GM21526 (cell line): ENCODE measurements around the gene DNAH8.
"Not testable (repeated sequence)": the region's sequence is repeated elsewhere in the genome, so short reads cannot be mapped to it uniquely, and the experiment has no call there.

ENCODE experiments used
- ATAC-seq: cut with Tn5 transposase; IDR thresholded peaks from one replicate; pipeline ENCODE4 v1.9.1; 2021; ENCODE audit warnings: moderate library complexity; ENCODE audit not compliant: unreplicated experiment, low FRiP score

The DNAH8 gene

GRCh38 chr6:38827024-38827423 lies 111.9 kb downstream of the DNAH8 start:
- no peak for ATAC-seq

GRCh38 chr6:38831865-38832264 lies 116.8 kb downstream of the DNAH8 start:
- no peak for ATAC-seq

- ATAC-seq, result no peak
Observed at GRCh38 chr6:38833320-38833719, 118.2 kb downstream of the DNAH8 start.

GRCh38 chr6:38836585-38836984 lies 121.5 kb downstream of the DNAH8 start:
- ATAC-seq, result no peak

DNA sequence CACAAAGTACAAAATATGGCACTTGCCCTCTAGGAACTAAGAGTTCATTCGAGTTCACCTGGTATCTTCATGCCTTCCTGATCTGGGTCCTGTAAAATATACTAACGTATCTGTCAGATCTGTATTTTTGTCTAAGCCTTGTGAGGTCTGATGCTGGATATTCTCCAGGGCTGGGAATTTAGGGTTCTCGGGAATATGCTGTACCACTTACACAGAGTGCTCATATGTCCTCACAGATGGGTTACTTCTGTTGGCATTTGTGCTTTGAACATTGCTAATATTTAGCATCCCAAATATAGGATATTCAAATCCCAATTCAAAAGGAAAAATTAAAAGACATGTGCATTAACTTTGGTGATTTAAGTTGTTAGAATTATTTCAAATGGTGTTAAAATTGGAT lies 122.0 kb downstream of the DNAH8 start:
- no peak for ATAC-seq

- no peak for ATAC-seq
Observed at GRCh38 chr6:38843798-38844197, 128.7 kb downstream of the DNAH8 start.

DNA sequence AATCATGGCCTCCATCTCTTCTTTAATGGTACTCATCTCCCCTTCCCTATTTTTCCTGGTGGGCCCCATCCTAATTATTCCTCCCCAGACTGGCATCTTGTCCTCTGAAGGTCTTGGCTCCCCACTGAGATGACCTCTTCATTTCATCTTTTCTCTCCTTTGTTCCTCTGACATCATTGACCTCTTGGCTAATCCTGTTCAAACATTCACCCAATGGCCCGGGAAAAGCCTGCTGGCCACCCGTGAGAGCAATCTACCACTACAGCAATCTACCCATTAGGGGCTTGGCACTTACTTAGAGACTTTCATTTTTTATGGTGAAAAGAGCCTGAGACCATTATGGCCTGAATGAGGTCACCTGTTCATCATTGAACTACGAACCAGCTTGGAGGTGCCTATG lies 130.8 kb downstream of the DNAH8 start:
- no peak for ATAC-seq

- ATAC-seq, result no peak
Observed at GRCh38 chr6:38846361-38846760, 131.2 kb downstream of the DNAH8 start.

GRCh38 chr6:38846844-38847243 lies 131.7 kb downstream of the DNAH8 start:
- ATAC-seq, result no peak

- ATAC-seq, result no peak
Observed at GRCh38 chr6:38847497-38847896, 132.4 kb downstream of the DNAH8 start.

- no peak for ATAC-seq
Observed at GRCh38 chr6:38848760-38849159, 133.6 kb downstream of the DNAH8 start.

- no peak for ATAC-seq
Observed at GRCh38 chr6:38852215-38852614, 137.1 kb downstream of the DNAH8 start.

- ATAC-seq, result no peak
Observed at GRCh38 chr6:38853236-38853635, 138.1 kb downstream of the DNAH8 start.

- no peak for ATAC-seq
Observed at GRCh38 chr6:38856492-38856891, 141.4 kb downstream of the DNAH8 start.

GRCh38 chr6:38857815-38858214 lies 142.7 kb downstream of the DNAH8 start:
- ATAC-seq, result no peak

GRCh38 chr6:38860041-38860440 lies 144.9 kb downstream of the DNAH8 start:
- ATAC-seq, result no peak

GRCh38 chr6:38861926-38862401 lies 146.9 kb downstream of the DNAH8 start:
- no peak for ATAC-seq

- ATAC-seq, result no peak
Observed at GRCh38 chr6:38865521-38866174, 150.5 kb downstream of the DNAH8 start.

GRCh38 chr6:38867726-38868125 lies 152.6 kb downstream of the DNAH8 start:
- no peak for ATAC-seq

- no peak for ATAC-seq
Observed at GRCh38 chr6:38871741-38872568, 156.8 kb downstream of the DNAH8 start.

DNA sequence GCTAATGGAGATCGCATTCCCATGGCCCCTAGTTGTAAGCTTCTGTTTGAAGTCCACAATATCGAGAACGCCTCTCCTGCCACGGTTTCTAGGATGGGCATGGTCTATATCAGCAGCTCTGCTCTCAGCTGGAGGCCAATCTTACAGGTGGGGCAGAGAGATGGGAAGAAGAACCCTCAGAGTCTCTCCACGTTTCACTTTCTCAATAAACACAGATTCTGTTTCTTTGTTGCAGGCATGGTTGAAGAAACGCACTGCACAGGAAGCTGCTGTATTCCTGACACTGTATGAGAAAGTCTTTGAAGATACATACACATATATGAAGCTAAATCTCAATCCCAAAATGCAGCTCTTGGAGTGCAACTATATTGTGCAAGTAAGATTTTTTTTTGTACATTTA lies 157.9 kb downstream of the DNAH8 start:
- ATAC-seq, result no peak

DNA sequence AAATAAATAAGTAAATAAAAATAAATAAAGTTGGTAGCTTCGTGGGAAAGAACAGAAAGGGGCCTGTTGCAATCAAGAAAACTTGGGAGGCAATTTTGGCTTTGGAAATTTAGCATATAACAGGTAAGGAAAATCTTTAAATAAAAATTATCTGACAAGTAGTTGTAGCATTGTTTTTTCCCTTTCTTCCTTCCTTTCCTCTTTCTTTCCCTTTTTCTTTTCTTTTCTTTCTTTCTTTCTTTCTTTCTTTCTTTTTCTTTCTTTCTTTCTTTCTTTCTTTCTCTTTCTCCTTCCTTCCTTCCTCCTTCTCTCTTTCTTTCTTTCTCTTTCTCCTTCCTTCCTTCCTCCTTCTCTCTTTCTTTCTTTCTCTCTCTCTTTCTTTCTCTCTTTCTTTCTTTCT lies 158.7 kb downstream of the DNAH8 start:
- not testable (repeated sequence) for ATAC-seq
